T1000 (cell line): Measurements from ENCODE around the gene ATXN1.

ENCODE experiments used
- DNase-seq: peaks from one replicate; lab custom pipeline; 2025; ENCODE audit warnings: mixed read lengths; lab: John Stamatoyannopoulos, UW

Gene ATXN1

GRCh38 chr6:16698162-16698533 lies 63.1 kb downstream of the ATXN1 start:
- no peak for DNase-seq

GRCh38 chr6:16697437-16698161 lies 63.7 kb downstream of the ATXN1 start:
- no peak for DNase-seq

- no peak for DNase-seq
Measured at GRCh38 chr6:16696496-16696895, 64.8 kb downstream of the ATXN1 start.

- DNase-seq, result no peak
Measured at GRCh38 chr6:16694781-16695578, 66.3 kb downstream of the ATXN1 start.

- no peak for DNase-seq
Measured at GRCh38 chr6:16691324-16691723, 69.9 kb downstream of the ATXN1 start.

GRCh38 chr6:16690608-16691142 lies 70.6 kb downstream of the ATXN1 start:
- DNase-seq, result no peak

GRCh38 chr6:16689788-16690607 lies 71.3 kb downstream of the ATXN1 start:
- no peak for DNase-seq

- DNase-seq, result no peak
Measured at GRCh38 chr6:16688984-16689636, 72.2 kb downstream of the ATXN1 start.

- DNase-seq, result no peak
Measured at GRCh38 chr6:16688436-16688835, 72.8 kb downstream of the ATXN1 start.

GRCh38 chr6:16687045-16687444 lies 74.2 kb downstream of the ATXN1 start:
- no peak for DNase-seq

GRCh38 chr6:16684896-16685554 lies 76.2 kb downstream of the ATXN1 start:
- DNase-seq, result no peak

GRCh38 chr6:16684195-16684689 lies 77.0 kb downstream of the ATXN1 start:
- no peak for DNase-seq

GRCh38 chr6:16683641-16684194 lies 77.5 kb downstream of the ATXN1 start:
- DNase-seq, result peak; percentile 55

GRCh38 chr6:16681260-16681873 lies 79.9 kb downstream of the ATXN1 start:
- no peak for DNase-seq

GRCh38 chr6:16679050-16679449 lies 82.2 kb downstream of the ATXN1 start:
- no peak for DNase-seq

- no peak for DNase-seq
Measured at GRCh38 chr6:16677458-16677857, 83.8 kb downstream of the ATXN1 start.

- DNase-seq, result no peak
Measured at GRCh38 chr6:16676978-16677377, 84.3 kb downstream of the ATXN1 start.

- no peak for DNase-seq
Measured at GRCh38 chr6:16676376-16676775, 84.9 kb downstream of the ATXN1 start.

- DNase-seq, result no peak
Measured at GRCh38 chr6:16674801-16675392, 86.4 kb downstream of the ATXN1 start.
